Esophagus squamous epithelium (tissue), 4 donors: Measurements from ENCODE around the gene OST4.
"Not testable (repeated sequence)": the region's sequence is repeated elsewhere in the genome, so short reads cannot be mapped to it uniquely, and the experiment has no call there.

Experiments used
- POLR2A ChIP-seq, 4 donors: fragments of 450-650 bp; IDR thresholded peaks; one replicate each; pipeline ENCODE4 v1.6.1; 2017; ENCODE audit warnings: antibody characterized with exemption in 4 of 4, mild to moderate bottlenecking in 4 of 4, moderate library complexity in 3 of 4
- TF ChIP-seq, protein P1 (sequence below), 6 experiments: fragments of 450-650 bp in 4 of 6; fragments of 200-600 bp in 2 of 6; sonication (generic) in 2 of 6; IDR thresholded peaks; one replicate each; pipeline ENCODE4 v1.5.1; 2016 to 2019; ENCODE audit warnings: antibody characterized with exemption in 6 of 6, mild to moderate bottlenecking in 4 of 6, moderate library complexity in 4 of 6

DNA sequence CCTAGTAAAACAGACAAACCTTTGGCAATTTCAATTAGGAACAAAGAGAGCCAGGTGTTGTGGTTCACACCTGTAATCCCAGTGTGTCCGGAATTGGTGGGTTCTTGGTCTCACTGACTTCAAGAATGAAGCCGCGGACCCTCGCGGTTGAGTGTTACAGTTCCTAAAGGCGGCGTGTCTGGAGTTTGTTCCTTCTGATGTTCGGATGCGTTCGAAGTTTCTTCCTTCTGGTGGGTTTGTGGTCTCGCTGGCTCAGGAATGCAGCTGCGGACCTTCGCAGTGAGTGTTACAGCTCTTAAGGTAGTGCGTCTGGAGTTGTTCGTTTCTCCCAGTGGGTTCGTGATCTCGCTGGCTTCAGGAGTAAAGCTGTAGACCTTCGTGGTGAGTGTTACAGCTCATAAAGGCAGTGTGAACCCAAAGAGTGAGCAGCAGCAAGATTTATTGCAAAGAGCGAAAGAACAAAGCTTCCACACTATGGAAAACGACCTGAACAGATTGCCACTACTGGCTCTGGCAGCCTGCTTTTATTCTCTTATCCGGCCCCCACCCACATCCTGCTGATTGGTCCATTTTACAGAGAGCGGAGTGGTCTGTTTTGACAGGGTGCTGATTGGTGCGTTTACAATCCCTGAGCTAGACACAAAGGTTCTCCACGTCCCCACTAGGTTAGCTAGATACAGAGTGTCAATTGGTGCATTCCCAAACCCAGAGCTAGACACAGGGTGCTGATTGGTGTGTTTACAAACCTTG lies 39.3 kb upstream of the OST4 start:
- TF ChIP-seq POLR2A (IDR thresholded peaks at IDR 0.05), result not testable (repeated sequence)
- TF ChIP-seq, protein P1, sequence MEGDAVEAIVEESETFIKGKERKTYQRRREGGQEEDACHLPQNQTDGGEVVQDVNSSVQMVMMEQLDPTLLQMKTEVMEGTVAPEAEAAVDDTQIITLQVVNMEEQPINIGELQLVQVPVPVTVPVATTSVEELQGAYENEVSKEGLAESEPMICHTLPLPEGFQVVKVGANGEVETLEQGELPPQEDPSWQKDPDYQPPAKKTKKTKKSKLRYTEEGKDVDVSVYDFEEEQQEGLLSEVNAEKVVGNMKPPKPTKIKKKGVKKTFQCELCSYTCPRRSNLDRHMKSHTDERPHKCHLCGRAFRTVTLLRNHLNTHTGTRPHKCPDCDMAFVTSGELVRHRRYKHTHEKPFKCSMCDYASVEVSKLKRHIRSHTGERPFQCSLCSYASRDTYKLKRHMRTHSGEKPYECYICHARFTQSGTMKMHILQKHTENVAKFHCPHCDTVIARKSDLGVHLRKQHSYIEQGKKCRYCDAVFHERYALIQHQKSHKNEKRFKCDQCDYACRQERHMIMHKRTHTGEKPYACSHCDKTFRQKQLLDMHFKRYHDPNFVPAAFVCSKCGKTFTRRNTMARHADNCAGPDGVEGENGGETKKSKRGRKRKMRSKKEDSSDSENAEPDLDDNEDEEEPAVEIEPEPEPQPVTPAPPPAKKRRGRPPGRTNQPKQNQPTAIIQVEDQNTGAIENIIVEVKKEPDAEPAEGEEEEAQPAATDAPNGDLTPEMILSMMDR (IDR thresholded peaks at IDR 0.05), result not testable (repeated sequence)
